Skin epidermis (tissue), 12 donors: ENCODE results near the gene NPR1.
"Not testable (repeated sequence)": the region's sequence is repeated elsewhere in the genome, so short reads cannot be mapped to it uniquely, and the experiment has no call there.

Experiments used
- H3K27ac ChIP-seq, 21 experiments: fragments of 200-600 bp; sonication (generic) in 11 of 21; one replicate each; pipeline ENCODE4 v1.5.0; 2020; ENCODE audit warnings: mild to moderate bottlenecking in 3 of 21, inconsistent platforms in 2 of 21, moderate library complexity in 2 of 21
- H3K4me3 ChIP-seq, 7 experiments: fragments of 200-600 bp; sonication (generic) in 2 of 7; one replicate each; pipeline ENCODE4 v1.5.0; 2020; ENCODE audit warnings: inconsistent platforms in 2 of 7, mild to moderate bottlenecking in 2 of 7, moderate library complexity in 1 of 7

Gene NPR1

DNA sequence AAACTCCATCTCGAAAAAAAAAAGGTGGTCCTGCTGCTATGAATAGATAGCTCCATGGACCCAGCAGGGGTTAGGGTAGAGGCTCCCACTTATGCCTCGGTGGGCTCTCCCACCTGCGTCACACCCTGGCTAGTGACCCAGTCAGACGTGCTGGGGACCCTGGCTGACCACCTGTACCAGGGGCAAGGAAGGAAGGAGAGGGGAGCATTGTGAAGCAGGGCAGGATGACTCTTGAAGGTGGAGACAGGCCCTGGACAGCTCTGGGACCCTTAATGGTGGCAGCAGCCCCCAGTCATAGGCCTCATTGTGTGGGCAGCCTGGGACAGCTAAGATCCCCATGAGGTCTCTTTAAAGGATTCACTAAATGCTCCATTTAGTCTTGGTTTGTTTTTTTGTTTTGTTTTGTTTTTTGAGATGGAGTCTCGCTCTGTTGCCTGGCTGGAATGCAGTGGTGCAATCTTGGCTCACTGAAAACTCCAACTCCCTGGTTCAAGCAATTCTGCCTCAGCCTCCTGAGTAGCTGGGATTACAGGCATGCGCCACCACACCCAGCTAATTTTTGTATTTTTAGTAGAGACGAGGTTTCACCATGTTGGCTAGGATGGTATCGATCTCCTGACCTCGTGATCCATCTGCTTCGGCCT is 30.4 kb upstream of the NPR1 start:
- Histone ChIP-seq H3K4me3 (no peak overlapping the region), H3K27ac (peak overlapping the region in 1 of 21 experiments; percentile 72)

DNA sequence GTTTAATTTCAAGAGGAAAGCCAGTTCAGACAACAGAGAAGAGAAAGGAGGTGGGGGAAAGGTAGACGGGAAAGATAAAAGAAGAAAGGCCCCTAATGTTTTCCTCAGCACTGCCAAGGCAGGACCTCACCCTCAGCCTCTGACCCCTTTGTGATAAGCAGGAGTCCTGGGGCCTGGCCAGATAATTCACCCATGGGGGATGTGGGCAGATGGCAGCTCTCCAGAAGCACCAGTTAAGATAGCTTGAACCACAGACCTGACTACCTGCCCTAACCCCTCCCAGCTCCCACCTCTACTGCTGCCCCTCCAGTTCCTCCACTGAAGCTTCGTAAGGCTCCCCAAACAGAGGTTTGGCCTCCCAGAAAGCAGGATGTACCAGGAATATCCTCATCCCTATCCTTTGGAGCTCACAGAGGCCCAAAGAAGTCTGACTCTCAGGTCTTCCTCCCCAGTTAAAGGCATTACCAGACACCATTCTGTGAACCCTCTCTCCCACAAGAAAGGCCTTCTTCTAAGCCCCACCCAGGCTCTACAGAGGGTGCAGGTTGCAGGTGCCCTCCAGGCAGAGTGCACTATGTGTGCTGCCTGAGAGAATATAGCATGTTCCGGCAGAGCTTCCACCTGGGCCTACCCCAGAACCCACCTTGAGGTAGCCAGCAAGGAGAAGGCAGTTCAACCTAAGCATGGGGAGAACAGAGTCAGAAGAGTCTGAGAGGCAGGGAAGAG is 29.2 kb upstream of the NPR1 start:
- H3K27ac ChIP-seq = peak overlapping the region in 2 of 21 experiments; percentile 28 to 55
- H3K4me3 ChIP-seq = no peak overlapping the region

DNA sequence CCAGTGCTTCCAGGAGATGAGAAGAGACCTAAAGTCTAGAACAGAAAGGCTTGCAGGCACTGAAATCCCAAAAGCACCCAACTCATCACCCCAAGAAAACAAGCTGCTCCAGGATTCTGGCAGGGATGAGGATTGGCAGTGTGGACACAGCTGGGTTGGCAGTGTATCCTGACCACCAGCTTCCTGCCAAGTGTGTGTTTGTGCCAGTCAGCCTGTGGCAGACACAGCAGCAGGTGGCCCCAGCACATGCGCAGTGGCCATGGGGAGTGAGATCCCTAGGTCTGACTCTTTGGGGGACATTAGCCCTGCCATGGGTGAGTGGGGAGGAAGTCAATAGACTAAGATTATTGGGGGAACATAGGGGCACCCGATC is 28.6 kb upstream of the NPR1 start:
- Histone ChIP-seq H3K27ac (peak overlapping the region in 1 of 21 experiments; percentile 55), H3K4me3 (no peak overlapping the region)

DNA sequence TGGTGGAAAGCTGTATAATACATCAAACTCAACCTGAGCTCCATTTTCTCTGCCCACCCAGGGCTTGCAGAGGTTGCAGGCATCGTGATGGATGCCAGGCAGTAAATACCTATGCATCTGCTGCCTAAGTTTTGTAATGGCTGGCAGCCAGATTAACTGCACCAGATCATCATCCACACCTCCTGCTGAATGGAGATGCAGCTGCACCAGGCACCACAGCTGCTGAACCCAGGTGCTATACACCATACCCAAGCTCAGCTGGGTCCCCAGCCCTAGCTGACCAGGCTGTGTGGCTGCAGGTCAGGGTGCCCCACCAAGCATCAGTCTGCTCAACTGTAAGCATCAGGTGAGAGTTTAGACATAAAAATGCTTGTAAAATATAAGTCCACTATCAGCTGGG is 26.7 kb upstream of the NPR1 start:
- Histone ChIP-seq H3K27ac (no peak overlapping the region), H3K4me3 (no peak overlapping the region)

DNA sequence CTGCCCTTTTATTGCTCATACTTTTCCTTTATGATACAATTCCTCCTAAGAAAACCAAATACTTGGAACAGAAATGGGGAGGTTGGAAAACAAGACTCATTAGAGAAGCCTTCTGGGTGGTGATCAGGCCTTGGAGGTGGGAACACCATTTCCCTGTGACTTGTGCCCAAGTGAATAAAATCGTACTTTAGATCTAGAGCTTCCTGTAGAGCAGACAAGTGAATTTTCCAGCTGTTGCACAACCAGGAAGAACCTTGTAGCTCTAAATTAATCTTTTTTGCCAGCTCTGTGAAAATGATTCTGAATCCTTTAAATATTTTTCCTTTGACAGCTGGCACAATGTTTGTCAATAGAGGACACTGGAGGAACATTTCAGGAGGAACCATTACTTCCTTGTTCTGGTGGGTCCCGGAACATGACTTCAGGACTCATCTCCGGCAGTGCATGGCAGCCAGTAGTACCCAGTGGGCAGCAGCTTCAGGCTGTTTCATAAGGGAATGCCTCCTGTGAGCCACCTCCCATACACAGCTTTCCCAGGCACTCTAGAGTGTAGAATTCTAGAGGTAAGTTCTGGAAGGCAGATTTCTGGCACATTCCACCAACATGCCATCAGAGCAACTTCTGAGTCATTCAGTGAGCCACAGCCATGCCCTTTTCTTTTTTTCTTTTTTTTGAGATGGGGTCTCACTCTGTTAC is 25.5 kb upstream of the NPR1 start:
- H3K27ac ChIP-seq = peak overlapping the region in 10 of 21 experiments; percentile 9 to 70 (median 39)
- H3K4me3 ChIP-seq = no peak overlapping the region

DNA sequence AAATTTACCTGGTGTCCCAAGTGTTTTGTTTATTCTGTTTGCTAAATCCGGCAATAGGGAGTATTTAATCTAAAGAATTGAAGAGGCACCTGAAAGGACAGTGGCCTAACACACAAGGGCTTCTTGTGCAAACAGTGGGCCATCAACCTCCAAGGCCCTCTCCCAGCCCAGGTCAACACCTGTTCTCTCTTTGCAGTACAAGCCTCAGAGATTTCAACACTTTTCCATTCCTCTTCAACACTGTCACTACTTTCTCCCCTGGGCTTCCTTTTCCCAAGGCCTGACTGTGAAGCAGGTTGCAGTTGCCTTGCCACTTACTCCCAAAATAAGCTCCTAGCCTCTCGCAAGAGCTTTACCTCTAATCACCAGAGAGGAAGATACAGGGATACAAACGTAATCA is 23.2 kb upstream of the NPR1 start:
- Histone ChIP-seq H3K4me3 (no peak overlapping the region), H3K27ac (no peak overlapping the region)

DNA sequence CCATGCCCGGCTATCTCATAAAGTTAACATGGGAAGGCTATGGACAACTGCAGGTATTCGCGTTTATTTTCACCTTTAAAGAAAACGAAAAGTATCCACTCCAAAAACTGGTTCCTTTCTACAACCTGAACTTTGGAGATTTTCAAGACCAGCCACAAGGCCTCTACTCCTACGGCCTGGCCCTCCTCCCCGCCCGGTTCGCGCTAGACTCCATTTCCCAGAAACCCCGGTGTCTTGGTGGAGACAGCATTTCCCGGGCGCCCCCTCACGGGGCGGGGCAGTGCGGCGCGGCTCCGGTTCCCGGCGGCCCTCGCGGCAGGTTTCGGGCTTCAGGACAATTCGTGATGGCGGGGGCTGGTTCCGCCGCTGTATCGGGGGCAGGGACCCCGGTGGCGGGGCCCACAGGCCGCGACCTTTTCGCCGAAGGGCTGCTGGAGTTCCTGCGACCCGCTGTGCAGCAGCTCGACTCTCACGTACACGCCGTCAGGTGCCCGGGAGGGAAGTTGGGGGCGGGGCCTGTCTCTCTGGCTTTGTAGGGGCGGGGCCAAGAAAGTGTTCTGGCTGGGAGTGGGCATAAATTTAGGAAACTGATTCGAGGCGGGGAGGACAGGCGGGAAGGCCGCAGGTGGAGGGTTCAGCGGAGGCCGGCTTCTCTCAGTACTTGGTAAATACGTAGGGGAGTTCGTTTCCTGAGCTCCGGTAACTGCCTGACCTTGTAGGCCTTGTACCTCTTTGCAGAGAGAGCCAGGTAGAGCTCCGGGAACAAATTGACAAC is 19.9 kb upstream of the NPR1 start, which contains the start of gene SNAPIN:
Gene SNAPIN (plus strand): TSS at position 304 of the 775 bp plus-strand sequence. CDS start 41 bp downstream, at position 345.
- H3K27ac ChIP-seq = peak within 1 kb of the TSS in 20 of 21 experiments; percentile 83 to 98 (median 92)
- peak within 1 kb of the TSS; percentile 52 to 91 (median 70) for H3K4me3 ChIP-seq

DNA sequence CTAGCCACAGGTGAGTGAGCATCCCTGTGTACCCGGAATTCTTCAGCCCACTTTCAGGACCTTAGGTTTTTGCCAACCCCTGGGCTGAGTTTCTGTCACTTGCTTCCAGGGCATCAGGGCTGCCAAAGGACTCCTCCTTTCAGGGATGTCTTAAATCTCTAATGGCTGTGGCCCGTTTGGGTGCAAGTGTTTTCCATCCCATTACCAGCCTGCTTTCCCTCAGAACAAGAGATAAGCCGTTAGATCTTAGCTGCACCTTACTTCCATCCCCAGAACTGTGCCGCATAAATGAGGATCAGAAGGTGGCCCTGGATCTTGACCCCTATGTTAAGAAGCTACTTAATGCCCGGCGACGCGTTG is 19.3 kb upstream of the NPR1 start:
- peak overlapping the region; percentile 52 to 91 (median 70) for H3K4me3 ChIP-seq
- peak overlapping the region in 20 of 21 experiments; percentile 83 to 98 (median 92) for H3K27ac ChIP-seq

DNA sequence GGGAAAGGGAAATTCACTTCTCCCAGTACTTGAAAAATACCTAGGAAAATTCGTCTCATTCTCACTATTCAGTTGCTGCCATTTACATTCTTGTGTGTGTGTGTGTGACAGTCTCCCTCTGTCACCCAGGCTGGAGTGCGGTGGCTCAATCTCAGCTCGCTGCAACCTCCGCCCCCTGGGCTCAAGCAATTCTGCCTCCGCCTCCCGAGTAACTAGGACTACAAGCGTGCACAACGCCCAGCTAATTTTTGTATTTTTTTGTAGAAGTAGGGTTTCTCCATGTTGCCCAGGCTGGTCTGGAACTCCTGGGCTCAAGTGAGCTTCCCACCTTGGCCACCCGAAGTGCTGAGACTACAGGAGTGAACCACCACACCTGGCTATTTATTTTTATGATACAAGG is 18.8 kb upstream of the NPR1 start:
- peak overlapping the region in 14 of 21 experiments; percentile 88 to 98 (median 91) for H3K27ac ChIP-seq

DNA sequence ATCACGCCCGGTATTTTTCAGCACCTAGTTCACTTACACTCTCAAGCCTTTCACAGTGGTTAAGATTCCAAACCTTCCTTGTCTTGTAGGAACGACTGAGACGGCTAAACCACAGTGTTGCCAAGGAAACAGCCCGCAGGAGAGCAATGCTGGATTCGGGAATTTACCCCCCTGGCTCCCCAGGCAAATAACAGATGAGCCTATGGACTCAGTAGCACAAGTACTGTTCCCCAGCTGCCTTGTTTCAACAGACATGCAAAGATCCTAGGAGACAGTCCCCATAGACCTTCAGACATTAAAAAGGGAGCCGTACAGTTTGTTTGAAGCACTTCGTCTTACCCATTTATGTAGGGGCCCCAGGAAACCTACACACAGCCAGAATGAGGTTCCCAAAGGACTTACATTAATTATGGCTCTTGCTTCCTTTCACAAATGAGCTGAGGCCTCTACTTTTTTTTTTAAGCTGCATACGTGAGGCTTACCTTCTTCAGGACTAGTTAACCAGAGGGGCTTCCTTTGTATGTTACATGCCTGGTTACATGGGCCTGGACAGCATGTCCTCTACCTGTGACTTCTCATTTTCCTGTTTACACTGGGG is 17.3 kb upstream of the NPR1 start:
- Histone ChIP-seq H3K27ac (no peak overlapping the region), H3K4me3 (no peak overlapping the region)

More for the DNA sequence above, 18.8 kb upstream of the NPR1 start:
- peak overlapping the region; percentile 52 to 91 (median 70) for H3K4me3 ChIP-seq

DNA sequence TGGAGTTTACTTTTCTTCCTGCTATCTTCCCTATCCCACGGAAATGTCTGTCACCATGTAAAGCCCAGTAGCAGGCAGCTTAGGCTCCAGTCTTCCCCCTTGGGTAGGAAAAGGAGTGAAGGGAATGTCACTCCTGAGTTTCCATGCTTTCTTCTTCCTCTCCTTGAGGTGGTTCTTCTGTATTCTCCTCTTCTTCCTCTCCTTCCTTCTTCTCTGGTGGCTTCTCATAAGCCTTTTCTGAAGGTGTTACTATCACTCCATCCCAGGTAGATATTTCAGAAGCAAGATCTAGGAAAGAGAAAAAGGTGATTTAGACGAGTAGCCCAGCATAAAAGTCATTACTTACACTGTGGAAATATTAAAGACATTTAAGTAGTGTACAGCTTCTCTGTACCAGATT is 16.2 kb upstream of the NPR1 start:
- H3K4me3 ChIP-seq = no peak overlapping the region
- H3K27ac ChIP-seq = no peak overlapping the region

DNA sequence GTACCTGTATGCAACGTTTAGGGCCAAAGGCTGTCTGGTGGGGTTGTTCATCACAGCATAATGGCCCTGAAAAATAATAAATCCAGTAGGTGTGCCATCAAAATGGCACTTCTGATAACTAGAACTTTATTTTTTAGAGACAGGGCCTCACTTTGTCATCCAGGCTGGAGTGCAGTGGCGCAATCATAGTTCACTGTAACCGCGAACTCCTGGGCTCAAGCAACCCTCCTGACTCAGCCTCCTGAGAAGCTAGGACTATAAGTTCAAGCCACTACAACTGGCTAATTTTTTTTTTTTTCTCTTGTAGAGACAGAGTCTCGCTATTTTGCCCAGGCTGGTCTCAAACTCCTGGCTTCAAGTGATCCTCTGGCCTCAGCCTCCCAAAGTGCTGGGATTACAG is 15.3 kb upstream of the NPR1 start:
- no peak overlapping the region for H3K27ac ChIP-seq

DNA sequence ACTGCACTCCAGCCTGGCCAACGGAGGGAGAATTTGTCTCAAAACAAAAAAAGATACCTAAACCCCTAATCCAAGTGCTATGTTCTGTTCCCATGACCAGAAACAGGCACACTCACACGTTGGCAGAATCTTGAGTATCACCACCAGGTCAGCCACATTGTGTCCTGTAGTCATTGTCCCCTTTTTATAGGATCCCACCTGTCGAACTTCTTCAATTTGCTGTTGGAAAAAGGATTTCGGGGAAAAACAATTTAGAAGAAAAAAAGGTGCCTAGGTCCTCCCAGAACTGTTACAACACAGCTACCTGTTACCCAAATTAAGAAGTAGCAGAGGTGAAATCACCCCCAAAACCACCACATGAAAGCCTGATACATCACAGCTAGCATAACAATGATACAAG is 11.0 kb upstream of the NPR1 start:
- no peak overlapping the region for H3K27ac ChIP-seq
- H3K4me3 ChIP-seq = no peak overlapping the region

More for the DNA sequence above, 15.3 kb upstream of the NPR1 start:
- H3K4me3 ChIP-seq = no peak overlapping the region

DNA sequence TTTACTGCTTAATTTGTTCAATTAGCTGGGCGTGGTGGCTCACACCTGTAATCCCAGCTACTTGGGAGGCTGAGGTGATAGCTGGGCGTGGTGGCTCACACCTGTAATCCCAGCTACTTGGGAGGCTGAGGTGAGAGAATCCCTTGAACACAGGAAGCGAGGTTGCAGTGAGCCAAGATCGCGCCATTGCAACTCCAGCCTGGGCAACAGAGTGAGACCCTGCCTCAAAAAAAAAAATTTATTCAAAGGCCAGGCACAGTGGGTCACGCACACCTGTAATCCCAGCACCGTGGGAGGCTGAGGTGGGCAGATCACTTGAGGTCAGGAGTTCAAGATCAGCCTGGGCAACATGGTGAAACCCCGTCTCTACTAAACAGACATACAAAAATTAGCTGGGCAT is 9.8 kb upstream of the NPR1 start:
- H3K27ac ChIP-seq, H3K4me3 ChIP-seq: not testable (repeated sequence)

DNA sequence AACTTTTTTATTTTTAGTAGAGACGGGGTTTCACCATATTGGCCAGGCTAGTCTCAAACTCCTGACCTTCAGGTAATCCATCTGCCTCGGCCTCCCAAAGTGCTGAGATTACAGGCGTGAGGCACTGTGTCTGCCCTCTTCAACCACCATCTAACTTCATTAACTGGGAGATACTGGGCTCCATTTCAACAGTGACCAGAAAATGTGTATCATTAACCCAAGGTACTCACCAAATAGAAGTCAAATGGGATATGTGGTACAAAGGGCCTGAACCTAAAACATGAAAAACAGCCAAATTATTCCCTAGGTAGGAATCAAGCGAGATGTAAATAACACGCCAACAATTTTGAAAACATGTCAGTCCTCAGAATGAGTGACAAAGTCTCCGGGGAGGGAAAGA is 8.9 kb upstream of the NPR1 start:
- Histone ChIP-seq H3K4me3 (peak overlapping the region; percentile 54 to 96 (median 74)), H3K27ac (peak overlapping the region in 6 of 21 experiments; percentile 85 to 95 (median 90))

DNA sequence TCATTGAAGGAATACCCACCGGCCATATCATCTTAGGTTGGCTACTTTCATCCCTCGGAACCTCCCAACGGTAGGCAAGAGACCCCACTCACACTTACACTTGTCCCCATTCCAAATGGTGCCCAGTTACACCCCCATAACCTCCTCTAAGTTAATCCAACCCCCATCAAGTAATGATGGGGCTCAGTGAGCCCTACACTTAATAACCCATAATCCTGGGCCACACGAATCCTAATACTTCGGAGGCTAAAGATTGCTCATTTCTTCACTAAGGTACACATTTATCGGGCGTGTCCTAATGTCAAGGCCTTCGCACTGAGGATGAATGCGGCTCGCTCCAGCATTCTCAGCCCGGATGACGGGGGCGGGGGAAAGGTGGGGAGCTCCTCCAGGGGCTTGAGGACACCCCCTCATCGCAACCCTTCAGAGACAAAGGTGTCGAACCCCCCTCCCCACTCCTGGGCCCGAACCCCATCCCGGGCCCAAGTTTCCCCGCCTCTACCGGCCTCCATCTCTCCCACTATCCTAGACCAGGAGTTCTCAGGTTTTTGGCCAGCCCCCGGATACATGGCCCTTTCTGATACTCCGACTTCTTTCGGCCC is 8.1 kb upstream of the NPR1 start:
- Histone ChIP-seq H3K4me3 (peak overlapping the region; percentile 54 to 96 (median 74)), H3K27ac (peak overlapping the region; percentile 58 to 95 (median 86))

DNA sequence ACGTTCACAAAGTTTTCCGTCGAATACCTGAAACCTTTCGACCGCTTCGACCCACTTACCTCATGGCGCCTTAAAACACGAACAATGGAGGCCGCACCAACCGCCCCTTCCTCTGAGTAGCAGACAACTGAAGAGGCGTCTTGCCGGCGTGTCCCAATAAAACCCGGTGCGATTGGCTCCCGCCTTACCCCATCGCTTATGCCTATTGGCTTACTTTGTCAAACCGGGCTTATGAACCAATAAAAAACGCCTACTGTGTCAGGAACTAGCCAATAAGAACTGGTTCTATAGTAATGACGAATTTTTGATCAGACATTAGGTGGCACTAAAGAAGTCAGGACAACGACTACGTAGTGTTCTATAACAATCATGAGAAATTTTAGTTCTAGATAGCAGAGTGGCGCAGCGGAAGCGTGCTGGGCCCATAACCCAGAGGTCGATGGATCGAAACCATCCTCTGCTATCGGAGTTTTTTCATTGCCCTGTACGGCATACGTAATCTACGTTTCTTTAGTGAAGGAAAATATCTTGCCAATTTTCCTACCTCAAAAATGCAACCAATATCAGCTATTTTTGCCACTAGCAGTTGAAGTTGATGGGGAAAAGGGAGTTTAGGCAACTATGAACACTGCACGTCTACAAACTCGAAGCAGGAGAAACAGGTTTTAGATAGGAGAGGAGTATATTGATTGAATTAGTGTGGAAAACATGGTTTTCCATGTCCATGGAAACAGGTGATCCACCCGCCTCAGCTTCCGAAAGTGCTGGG is 7.4 kb upstream of the NPR1 start, which contains the start of gene ILF2:
Gene ILF2 (minus strand): TSS at position 135 of the 769 bp plus-strand sequence. CDS start 71 bp downstream, at position 64.
- peak within 1 kb of the TSS; percentile 54 to 96 (median 74) for H3K4me3 ChIP-seq
- peak within 1 kb of the TSS; percentile 58 to 95 (median 86) for H3K27ac ChIP-seq
